Kidney (tissue), 14 donors: ENCODE measurements around the gene CORO2B. TPM values are rescaled to one million over a fixed set of nuclear protein-coding genes. Genes with fewer than 3 reads are reported as not detected.

Experiments used
- DNase-seq, 5 donors: peaks; one replicate each; pipeline ENCODE4 v3.0.0-alpha.2; 2013 to 2020
- FAIRE-seq: peaks from 2 replicates; lab custom pipeline; 2012; peaks lifted over from hg19 to GRCh38; lab: Jason Lieb, UNC
- H3K27ac ChIP-seq, 2 donors: one replicate each; pipeline ENCODE4 v1.7.0; 2013; ENCODE audit warnings: low read depth in 2 of 2, low read length in 2 of 2, inconsistent platforms in 1 of 2
- H3K27me3 ChIP-seq: one replicate; pipeline ENCODE4 v1.7.1; 2013; ENCODE audit warnings: low read length, inconsistent platforms; ENCODE audit not compliant: control insufficient read depth, insufficient read depth
- H3K36me3 ChIP-seq, 3 donors: one replicate each; pipeline versions ENCODE4 v1.7.0 to v1.7.1; 2013; ENCODE audit warnings: low read length in 3 of 3, control low read depth in 1 of 3, inconsistent platforms in 1 of 3; ENCODE audit not compliant: insufficient read depth in 3 of 3, control insufficient read depth in 2 of 3
- H3K4me1 ChIP-seq, 3 donors: one replicate each; pipeline versions ENCODE4 v1.7.0 to v1.7.1; 2013; ENCODE audit warnings: low read length in 3 of 3, inconsistent platforms in 1 of 3, low read depth in 1 of 3; ENCODE audit not compliant: control insufficient read depth in 2 of 3, insufficient read depth in 2 of 3
- H3K4me3 ChIP-seq, 3 donors: one replicate each; pipeline versions ENCODE4 v1.7.0 to v1.8.1; 2013; ENCODE audit warnings: low read length in 3 of 3, control low read depth in 1 of 3, inconsistent platforms in 1 of 3
- H3K9ac ChIP-seq, 3 donors: one replicate each; pipeline versions ENCODE4 v1.7.0 to v1.7.1; 2013; ENCODE audit warnings: low read length in 3 of 3, control low read depth in 1 of 3, inconsistent platforms in 1 of 3
- H3K9me3 ChIP-seq, 3 donors: one replicate each; pipeline versions ENCODE4 v1.7.0 to v1.7.1; 2013; ENCODE audit warnings: low read length in 3 of 3, control low read depth in 1 of 3, inconsistent platforms in 1 of 3; ENCODE audit not compliant: control insufficient read depth in 2 of 3, insufficient read depth in 1 of 3
- CTCF ChIP-seq: IDR thresholded peaks from 3 replicates; pipeline ENCODE4 v1.5.1; 2012; ENCODE audit warnings: mild to moderate bottlenecking, moderate library complexity, borderline replicate concordance; ENCODE audit not compliant: insufficient read depth; ENCODE audit errors: extremely low read depth
- intact Hi-C: fragments of 100-400 bp; cut with DNase I; formaldehyde crosslinking; loops from one replicate; pipeline ENCODE4 v1.11.1; 2022
- polyA plus RNA-seq: library from polyadenylated mRNA; stranded (reverse); fragments of 350-450 nt; fragmentation: Illumina TruSeq; extraction: RNeasy Lipid Tissue Mini Kit (QIAGEN cat#74804); gene quantifications from one replicate; pipeline ENCODE4 v1.2.3, GENCODE V29; 2014; ENCODE audit warnings: low read depth, low replicate concordance; ENCODE audit not compliant: insufficient read depth
- total RNA-seq: library from RNA; stranded (reverse); fragmentation: NEBNext Ultra II Directional; extraction: Animal tissue kit (Norgen Biotek cat#: 25700); gene quantifications from one replicate; pipeline ENCODE4 v1.2.1, GENCODE V29; 2021
- donor health status: control.
- donor health status: control.
- donor health status: control.
- donor health status: control.
- donor health status: control.
- donor health status: DM: yes; HTN: yes; CAD: no.
- donor health status: Normal renal cell carcinoma (clear cell type).

The CORO2B gene
- total and polyA plus RNA-seq, 2 donors from 2014 or later: 7.9 to 9.0 TPM

- FAIRE-seq: no peak
- no peak for TF ChIP-seq CTCF
- H3K27me3 ChIP-seq: no peaks in the 10 kb centered on the region
Observed at GRCh38 chr15:68538311-68538710, 40.5 kb upstream of the CORO2B start.

GRCh38 chr15:68541743-68542142, 37.0 kb upstream of the CORO2B start:
- Histone ChIP-seq H3K27ac (no peak overlapping the region), H3K9ac (no peak overlapping the region), H3K4me3 (no peak overlapping the region), H3K9me3 (peaks cover 0 to 3% (median 0%) of the 10 kb centered on the region in 3 donors), H3K4me1 (no peaks in the 10 kb centered on the region), H3K27me3 (no peaks in the 10 kb centered on the region), H3K36me3 (no peaks in the 10 kb centered on the region)
- no peak for TF ChIP-seq CTCF
- FAIRE-seq: no peak
- DNase-seq: no peak
- intact Hi-C loops: no loop called here

More at GRCh38 chr15:68538311-68538710, 40.5 kb upstream of the CORO2B start:
- H3K4me3 ChIP-seq: no peak overlapping the region
- H3K4me1 ChIP-seq: no peaks in the 10 kb centered on the region
- H3K36me3 ChIP-seq: no peaks in the 10 kb centered on the region
- no peak for DNase-seq
- H3K9me3 ChIP-seq: peaks cover 0 to 3% (median 0%) of the 10 kb centered on the region in 3 donors
- no peak overlapping the region for H3K9ac ChIP-seq
- no peak overlapping the region for H3K27ac ChIP-seq
- intact Hi-C loops: no loop called here

GRCh38 chr15:68542348-68542747, 36.4 kb upstream of the CORO2B start:
- no peak for TF ChIP-seq CTCF
- FAIRE-seq: no peak

GRCh38 chr15:68542771-68543164, 36.0 kb upstream of the CORO2B start:
- FAIRE-seq (no peak), DNase-seq (no peak)
- Histone ChIP-seq H3K27ac (no peak overlapping the region), H3K9me3 (peaks cover 0 to 3% (median 0%) of the 10 kb centered on the region in 3 donors), H3K4me3 (no peak overlapping the region), H3K9ac (no peak overlapping the region), H3K27me3 (no peaks in the 10 kb centered on the region), H3K4me1 (no peaks in the 10 kb centered on the region), H3K36me3 (no peaks in the 10 kb centered on the region)
- intact Hi-C loops: no loop called here
- no peak for TF ChIP-seq CTCF

More at GRCh38 chr15:68542348-68542747, 36.4 kb upstream of the CORO2B start:
- Histone ChIP-seq H3K27me3 (no peaks in the 10 kb centered on the region), H3K4me3 (no peak overlapping the region), H3K4me1 (no peaks in the 10 kb centered on the region), H3K9me3 (peaks cover 0 to 3% (median 0%) of the 10 kb centered on the region in 3 donors), H3K36me3 (no peaks in the 10 kb centered on the region), H3K27ac (no peak overlapping the region), H3K9ac (no peak overlapping the region)
- intact Hi-C loops: no loop called here
- DNase-seq: no peak
